ENCODE data around the gene CPNE8.

Gene CPNE8

GRCh38 chr12:38898001-38898684 is 7.2 kb downstream of the CPNE8 start:
- no peak overlapping the region for H3K4me3 ChIP-seq (ENCODE audit: low read depth, low read length)
- no peak for TF ChIP-seq CTCF (IDR thresholded peaks at IDR 0.05; ENCODE audit: low read depth, low read length, missing control alignments)
- no peak for DNase-seq (ENCODE audit: low read depth)

GRCh38 chr12:38895446-38895845 is 9.9 kb downstream of the CPNE8 start:
- no peak overlapping the region for H3K4me3 ChIP-seq (ENCODE audit: low read depth, low read length)
- no peak for TF ChIP-seq CTCF (IDR thresholded peaks at IDR 0.05; ENCODE audit: low read depth, low read length, missing control alignments)
- no peak for DNase-seq (ENCODE audit: low read depth)

- DNase-seq (ENCODE audit: low read depth): no peak
- no peak for TF ChIP-seq CTCF (IDR thresholded peaks at IDR 0.05; ENCODE audit: low read depth, low read length, missing control alignments)
Observed at GRCh38 chr12:38892976-38893375, 12.4 kb downstream of the CPNE8 start.

GRCh38 chr12:38892087-38892786 is 13.2 kb downstream of the CPNE8 start:
- no peak for DNase-seq (ENCODE audit: low read depth)
- no peak overlapping the region for H3K4me3 ChIP-seq (ENCODE audit: low read depth, low read length)
- no peak for TF ChIP-seq CTCF (IDR thresholded peaks at IDR 0.05; ENCODE audit: low read depth, low read length, missing control alignments)

More at GRCh38 chr12:38892976-38893375, 12.4 kb downstream of the CPNE8 start:
- no peak overlapping the region for H3K4me3 ChIP-seq (ENCODE audit: low read depth, low read length)

- H3K4me3 ChIP-seq (ENCODE audit: low read depth, low read length): no peak overlapping the region
- no peak for DNase-seq (ENCODE audit: low read depth)
- no peak for TF ChIP-seq CTCF (IDR thresholded peaks at IDR 0.05; ENCODE audit: low read depth, low read length, missing control alignments)
Observed at GRCh38 chr12:38890102-38890855, 15.1 kb downstream of the CPNE8 start.

- TF ChIP-seq CTCF (IDR thresholded peaks at IDR 0.05; ENCODE audit: low read depth, low read length, missing control alignments): no peak
- DNase-seq (ENCODE audit: low read depth): no peak
Observed at GRCh38 chr12:38889297-38889815, 16.0 kb downstream of the CPNE8 start.

More at GRCh38 chr12:38889297-38889815, 16.0 kb downstream of the CPNE8 start:
- no peak overlapping the region for H3K4me3 ChIP-seq (ENCODE audit: low read depth, low read length)
